Activated T-helper 1 cell treated with Interleukin-2 at 50 U/mL for 16 hours (primary cell): Measurements from ENCODE around the gene ATG9B.
A peak's percentile ranks its signal among the peaks of the same experiment; 100 is the strongest.

Experiments used
- DNase-seq: peaks from one replicate; pipeline ENCODE4 v3.0.0-alpha.2; 2020; ENCODE audit warnings: low read depth

The ATG9B gene

GRCh38 chr7:150998341-150998740 is 26.0 kb downstream of the ATG9B start:
- DNase-seq = no peak

GRCh38 chr7:150997817-150998216 is 26.5 kb downstream of the ATG9B start:
- no peak for DNase-seq

- DNase-seq = no peak
Measured at GRCh38 chr7:150997075-150997511, 27.2 kb downstream of the ATG9B start.

GRCh38 chr7:150996376-150997074 is 27.8 kb downstream of the ATG9B start:
- DNase-seq = no peak

- DNase-seq = no peak
Measured at GRCh38 chr7:150994838-150995510, 29.3 kb downstream of the ATG9B start.

- DNase-seq = no peak
Measured at GRCh38 chr7:150994141-150994837, 30.0 kb downstream of the ATG9B start.

- no peak for DNase-seq
Measured at GRCh38 chr7:150993511-150993910, 30.8 kb downstream of the ATG9B start.

- no peak for DNase-seq
Measured at GRCh38 chr7:150992833-150993302, 31.4 kb downstream of the ATG9B start.

GRCh38 chr7:150992051-150992640 is 32.1 kb downstream of the ATG9B start:
- DNase-seq = no peak

- no peak for DNase-seq
Measured at GRCh38 chr7:150990416-150991186, 33.7 kb downstream of the ATG9B start, which contains the start of gene NOS3. Gene NOS3, plus strand, starts transcription at chr7:150991017. Its CDS starts 2,787 bp downstream, at chr7:150993804.

GRCh38 chr7:150989456-150989855 is 34.8 kb downstream of the ATG9B start:
- no peak for DNase-seq

GRCh38 chr7:150988230-150989226 is 35.8 kb downstream of the ATG9B start:
- DNase-seq = peak; percentile 51

GRCh38 chr7:150986556-150986955 is 37.7 kb downstream of the ATG9B start:
- DNase-seq = no peak

- no peak for DNase-seq
Measured at GRCh38 chr7:150986099-150986512, 38.2 kb downstream of the ATG9B start.

- no peak for DNase-seq
Measured at GRCh38 chr7:150983893-150984368, 40.4 kb downstream of the ATG9B start.

GRCh38 chr7:150982351-150982750 is 41.9 kb downstream of the ATG9B start:
- DNase-seq = no peak

- DNase-seq = no peak
Measured at GRCh38 chr7:150981644-150982043, 42.6 kb downstream of the ATG9B start.

- DNase-seq = no peak
Measured at GRCh38 chr7:150980663-150981062, 43.6 kb downstream of the ATG9B start.

- no peak for DNase-seq
Measured at GRCh38 chr7:150979713-150980390, 44.4 kb downstream of the ATG9B start.
